ENCODE results near the gene AFDN.

GRCh38 chr6:168009331-168009730 lies 182.6 kb downstream of the AFDN start:
- TF ChIP-seq GATA2 (IDR thresholded peaks at IDR 0.05; ENCODE audit: low read depth, low read length): no peak
- TF ChIP-seq GATA3 (IDR thresholded peaks at IDR 0.05; ENCODE audit: low read depth, low read length): no peak

Measured in SH-SY5Y (cell line).